HG03558 (cell line): ENCODE data around the gene RPS27L.
"Not testable (repeated sequence)": the region's sequence is repeated elsewhere in the genome, so short reads cannot be mapped to it uniquely, and the experiment has no call there.

Experiments used
- ATAC-seq: cut with Tn5 transposase; IDR thresholded peaks from one replicate; pipeline ENCODE4 v1.9.1; 2021; ENCODE audit warnings: moderate number of reproducible peaks; ENCODE audit not compliant: unreplicated experiment; ENCODE audit errors: extremely low read depth

The RPS27L gene

DNA sequence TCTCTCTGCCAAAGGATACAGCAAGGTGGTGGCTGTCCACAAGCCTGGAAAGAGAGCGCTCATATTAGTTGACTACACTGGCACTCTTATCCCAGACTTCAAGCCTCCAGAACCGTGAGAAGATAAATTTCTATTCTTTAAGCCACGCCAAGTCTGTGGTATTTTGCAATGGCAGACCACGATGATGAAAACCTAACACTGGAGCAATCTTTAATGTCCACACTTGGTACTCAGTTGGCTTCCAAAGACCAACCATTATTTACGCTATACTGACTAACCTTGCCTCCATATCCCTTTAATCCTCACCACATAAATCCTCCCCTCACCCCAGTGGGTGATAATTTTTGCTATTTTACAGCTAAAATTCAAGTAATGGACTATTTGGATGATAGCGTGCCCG lies 52.5 kb downstream of the RPS27L start:
- ATAC-seq: no peak

GRCh38 chr15:63103416-63103815 lies 53.9 kb downstream of the RPS27L start:
- ATAC-seq: no peak

DNA sequence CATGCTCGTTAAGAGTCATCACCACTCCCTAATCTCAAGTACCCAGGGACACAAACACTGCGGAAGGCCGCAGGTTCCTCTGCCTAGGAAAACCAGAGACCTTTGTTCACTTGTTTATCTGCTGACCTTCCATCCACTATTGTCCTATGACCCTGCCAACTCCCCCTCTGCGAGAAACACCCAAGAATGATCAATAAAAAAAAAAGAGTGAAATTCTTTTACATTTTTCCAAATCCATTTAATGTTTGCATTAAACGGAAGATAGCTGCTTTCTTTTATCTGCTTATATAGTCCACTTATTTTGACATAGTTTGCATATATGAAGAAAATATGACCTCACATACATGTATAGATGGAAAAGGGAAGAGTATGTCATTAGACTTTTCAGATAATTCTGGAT lies 57.7 kb downstream of the RPS27L start:
- not testable (repeated sequence) for ATAC-seq

DNA sequence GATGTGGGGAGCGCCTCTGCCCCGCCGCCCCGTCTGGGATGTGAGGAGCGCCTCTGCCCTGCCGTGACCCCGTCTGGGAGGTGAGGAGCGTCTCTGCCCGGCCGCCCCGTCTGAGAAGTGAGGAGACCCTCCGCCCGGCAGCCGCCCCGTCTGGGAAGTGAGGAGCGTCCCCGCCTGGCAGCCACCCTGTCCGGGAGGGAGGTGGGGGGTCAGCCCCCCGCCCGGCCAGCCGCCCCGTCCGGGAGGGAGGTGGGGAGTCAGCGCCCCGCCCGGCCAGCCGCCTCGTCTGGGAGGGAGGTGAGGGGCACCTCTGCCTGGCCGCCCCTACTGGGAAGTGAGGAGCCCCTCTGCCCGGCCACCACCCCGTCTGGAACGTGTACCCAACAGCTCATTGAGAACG lies 58.4 kb downstream of the RPS27L start:
- not testable (repeated sequence) for ATAC-seq
